NCI-H2107 treated with DMSO at 0.1 percent for 48 hours (cell line): ENCODE results near the gene ISCU.

Experiments used
- DNase-seq: peaks from one replicate; lab custom pipeline; 2025; ENCODE audit not compliant: unreplicated experiment; lab: John Stamatoyannopoulos, UW

ISCU gene

GRCh38 chr12:108562348-108563135 is at the start of gene ISCU:
ISCU (plus strand) TSS chr12:108562596; CDS start chr12:108562623, 27 bp downstream.
- DNase-seq = peak; percentile 94

- no peak for DNase-seq
Observed at GRCh38 chr12:108514468-108514972, 47.9 kb upstream of the ISCU start.

GRCh38 chr12:108514973-108515814 is 47.2 kb upstream of the ISCU start, which contains the start of gene FICD:
FICD (plus strand) TSS chr12:108515277; CDS start chr12:108516973, 1,696 bp downstream.
- DNase-seq = peak; percentile 98

GRCh38 chr12:108515916-108516315 is 46.5 kb upstream of the ISCU start:
- DNase-seq = no peak

- DNase-seq = no peak
Observed at GRCh38 chr12:108516511-108517275, 45.7 kb upstream of the ISCU start.

GRCh38 chr12:108517288-108518100 is 44.9 kb upstream of the ISCU start:
- no peak for DNase-seq

GRCh38 chr12:108518101-108518715 is 44.2 kb upstream of the ISCU start:
- no peak for DNase-seq

GRCh38 chr12:108518716-108519496 is 43.5 kb upstream of the ISCU start:
- no peak for DNase-seq

GRCh38 chr12:108519558-108519957 is 42.8 kb upstream of the ISCU start:
- no peak for DNase-seq

- DNase-seq = no peak
Observed at GRCh38 chr12:108523365-108523764, 39.0 kb upstream of the ISCU start.

GRCh38 chr12:108525681-108526080 is 36.7 kb upstream of the ISCU start:
- DNase-seq = no peak

GRCh38 chr12:108526482-108527165 is 35.8 kb upstream of the ISCU start:
- peak; percentile 65 for DNase-seq

- no peak for DNase-seq
Observed at GRCh38 chr12:108527166-108527496, 35.3 kb upstream of the ISCU start.

GRCh38 chr12:108530161-108530560 is 32.2 kb upstream of the ISCU start:
- DNase-seq = no peak

GRCh38 chr12:108531929-108532848 is 30.2 kb upstream of the ISCU start:
- DNase-seq = peak; percentile 99

- DNase-seq = no peak
Observed at GRCh38 chr12:108538146-108538545, 24.2 kb upstream of the ISCU start.

GRCh38 chr12:108538616-108539195 is 23.7 kb upstream of the ISCU start:
- no peak for DNase-seq
